Endothelial cell of umbilical vein (primary cell): ENCODE measurements around the gene PKN1. TPM values are rescaled to one million over a fixed set of nuclear protein-coding genes. Genes with fewer than 3 reads are reported as not detected.

Experiments
- BruUV-seq: library from RNA; stranded (reverse); fragments of 400-500 nt; replicated peaks from 2 replicates; lab custom pipeline; 2021; lab: Mats Ljungman, UMichigan
- CTCF ChIA-PET: fragments of 300-600, 350-600 bp; sonication (Branson Sonifier 250); formaldehyde crosslinking; loops from one replicate; lab custom pipeline; 2021; ENCODE audit warnings: antibody characterized with exemption, inconsistent platforms; lab: Charles Lee
- POLR2A ChIA-PET: fragments of 300-600, 350-600 bp; sonication (Branson Sonifier 250); formaldehyde crosslinking; loops from one replicate; lab custom pipeline; 2021; ENCODE audit warnings: antibody characterized with exemption, inconsistent platforms; lab: Charles Lee
- DNase-seq: peaks from one replicate; pipeline ENCODE4 v3.0.0-alpha.2; 2011; ENCODE audit warnings: low read depth, low spot score
- FAIRE-seq: peaks from 2 replicates; lab custom pipeline; 2011; peaks lifted over from hg19 to GRCh38; lab: Jason Lieb, UNC
- H2AFZ ChIP-seq: 2 replicates; pipeline ENCODE4 v1.6.0; 2012; ENCODE audit warnings: low read depth, low read length, control low read depth, inconsistent platforms
- H3K27ac ChIP-seq: 2 replicates; pipeline ENCODE4 v1.5.1; 2011; ENCODE audit warnings: low read depth, mild to moderate bottlenecking, control low read depth, low read length, moderate library complexity; ENCODE audit not compliant: insufficient read depth
- H3K27me3 ChIP-seq, 2 experiments: 2 replicates each; pipeline versions ENCODE4 v1.6.0 to v1.6.1; 2011; ENCODE audit warnings: low read length in 2 of 2, mixed read lengths in 1 of 2; ENCODE audit not compliant: control insufficient read depth in 2 of 2, insufficient read depth in 2 of 2
- H3K36me3 ChIP-seq, 2 experiments: 2 replicates in 1 of 2; 3 replicates in 1 of 2; pipeline ENCODE4 v1.5.1; 2011; ENCODE audit warnings: low read length in 2 of 2, mild to moderate bottlenecking in 1 of 2, moderate library complexity in 1 of 2; ENCODE audit not compliant: control insufficient read depth in 2 of 2, insufficient read depth in 2 of 2; ENCODE audit errors: extremely low read depth in 1 of 2
- H3K4me1 ChIP-seq: 3 replicates; pipeline ENCODE4 v1.5.1; 2011; ENCODE audit warnings: mild to moderate bottlenecking, low read length; ENCODE audit not compliant: control insufficient read depth, insufficient read depth; ENCODE audit errors: extremely low read depth
- H3K4me2 ChIP-seq: 2 replicates; pipeline ENCODE4 v1.6.1; 2011; ENCODE audit warnings: low read length, control low read depth, mixed read lengths; ENCODE audit not compliant: insufficient read depth
- H3K4me3 ChIP-seq, 3 experiments: fragments of 200-600 bp in 1 of 3; sonication (generic), shearing (Covaris generic) in 1 of 3; replicated peaks in 1 of 3; 2 replicates each; pipeline ENCODE4 v1.5.1; 2011 to 2016; ENCODE audit warnings: control low read depth in 3 of 3, low read length in 3 of 3, mild to moderate bottlenecking in 2 of 3, inconsistent platforms in 1 of 3, low read depth in 1 of 3, moderate library complexity in 1 of 3; ENCODE audit not compliant: insufficient read depth in 1 of 3
- H3K79me2 ChIP-seq: 2 replicates; pipeline ENCODE4 v1.6.0; 2012; ENCODE audit warnings: low read length, inconsistent platforms; ENCODE audit not compliant: control insufficient read depth, insufficient read depth
- H3K9ac ChIP-seq: replicated peaks from 2 replicates; pipeline ENCODE3; 2011; ENCODE audit warnings: low read length, control low read depth; ENCODE audit not compliant: insufficient read depth; ENCODE audit errors: extremely low read depth
- H3K9me1 ChIP-seq: replicated peaks from 3 replicates; pipeline ENCODE4 v1.6.0; 2011; ENCODE audit warnings: mild to moderate bottlenecking, low read length; ENCODE audit not compliant: control insufficient read depth, insufficient read depth; ENCODE audit errors: extremely low read depth
- H3K9me3 ChIP-seq: replicated peaks from 2 replicates; pipeline ENCODE4 v1.5.1; 2012; ENCODE audit warnings: low read length, inconsistent platforms; ENCODE audit not compliant: control insufficient read depth, insufficient read depth
- H4K20me1 ChIP-seq: replicated peaks from 2 replicates; pipeline ENCODE3; 2011; ENCODE audit warnings: mild to moderate bottlenecking, low read length; ENCODE audit not compliant: control insufficient read depth, insufficient read depth; ENCODE audit errors: extremely low read depth
- CTCF ChIP-seq, 2 donors: IDR thresholded peaks; 1 replicate in 1 of 2; 2 replicates in 1 of 2; pipeline ENCODE4 v1.5.1; 2011; ENCODE audit warnings: low read length in 2 of 2, mild to moderate bottlenecking in 2 of 2, moderate library complexity in 2 of 2, control low read depth in 1 of 2, inconsistent platforms in 1 of 2, low read depth in 1 of 2; ENCODE audit not compliant: insufficient read depth in 1 of 2; ENCODE audit errors: extremely low read depth in 1 of 2
- EZH2 ChIP-seq: IDR thresholded peaks from 2 replicates; pipeline ENCODE4 v1.6.1; 2012; ENCODE audit warnings: borderline replicate concordance, low read depth, mild to moderate bottlenecking, moderate library complexity, low read length, inconsistent platforms; ENCODE audit not compliant: severe bottlenecking
- FOS ChIP-seq: IDR thresholded peaks from 2 replicates; pipeline ENCODE4 v1.6.1; 2011; ENCODE audit warnings: mild to moderate bottlenecking, low read length, moderate library complexity, borderline replicate concordance; ENCODE audit not compliant: insufficient read depth
- GATA2 ChIP-seq: IDR thresholded peaks from 2 replicates; pipeline ENCODE4 v1.7.0; 2011; ENCODE audit warnings: low read depth, mild to moderate bottlenecking, moderate library complexity, mixed read lengths, low read length; ENCODE audit not compliant: insufficient read length, insufficient read depth
- JUN ChIP-seq: IDR thresholded peaks from 2 replicates; pipeline ENCODE4 v1.6.1; 2011; ENCODE audit warnings: borderline replicate concordance, low read depth; ENCODE audit not compliant: insufficient read length, insufficient read depth
- MAX ChIP-seq: IDR thresholded peaks from 2 replicates; pipeline ENCODE4 v1.6.1; 2011; ENCODE audit not compliant: insufficient read depth, insufficient read length
- MYC ChIP-seq: IDR thresholded peaks from one replicate; pipeline ENCODE4 v1.6.1; 2011; ENCODE audit warnings: mild to moderate bottlenecking, low read depth, low read length
- POLR2A ChIP-seq: IDR thresholded peaks from 2 replicates; pipeline ENCODE4 v1.6.1; 2012; ENCODE audit warnings: low read depth, mild to moderate bottlenecking, control low read depth, low read length
- POLR2AphosphoS5 ChIP-seq: IDR thresholded peaks from 2 replicates; pipeline ENCODE4 v1.6.1; 2012; ENCODE audit warnings: low read depth, mild to moderate bottlenecking, control low read depth, low read length, moderate library complexity; ENCODE audit not compliant: insufficient read depth
- dilution Hi-C: fragments of 300-500 bp; cut with MboI; formaldehyde crosslinking; loops from one replicate; pipeline ENCODE4 v1.15.0; 2019; ENCODE audit warnings: low sequenced_read_pairs; ENCODE audit not compliant: extremely low pct_ligation_motif_present
- intact Hi-C: fragments of 100-400 bp; cut with micrococcal nuclease; formaldehyde crosslinking; loops from one replicate; pipeline ENCODE4 v1.10.0; 2022
- polyA plus RNA-seq, 4 experiments: library from polyadenylated mRNA; depleted of rRNA in 3 of 4; stranded (reverse) in 3 of 4; unstranded in 1 of 4; fragments of >200 nt; gene quantifications; 2 replicates each; pipeline versions ENCODE4 v1.2.1 to v1.2.3, GENCODE V29; 2011 to 2012; ENCODE audit warnings: missing spikeins in 1 of 4
- total RNA-seq: library from RNA; stranded (reverse); gene quantifications from 2 replicates; pipeline ENCODE4 v1.2.3, GENCODE V29; 2021

The PKN1 gene
- total and polyA plus RNA-seq, 2 donors (not counting 3 experiments of a cell fraction or from before 2014, with no cell fraction given): 148 to 302 TPM

GRCh38 chr19:14476327-14476672 is 43.2 kb downstream of the PKN1 start:
- no TSS peak for BruUV-seq
- dilution Hi-C loops (no loop called here), intact Hi-C loops (loop anchor here (5.0 kb wide), 1 partner anchor 339 kb away; the partner anchor contains the start of gene ASF1B)
- H3K27ac ChIP-seq: no peak overlapping the region
- H3K9me1 ChIP-seq: no peaks in the 10 kb centered on the region
- no peak overlapping the region for H3K4me3 ChIP-seq
- no peak overlapping the region for H3K9ac ChIP-seq
- H3K27me3 ChIP-seq: no peaks in the 10 kb centered on the region
- ChIA-PET POLR2A (no interaction called here), CTCF (no interaction called here)
- no peak for TF ChIP-seq MAX
- no peak for TF ChIP-seq FOS
- no peak for TF ChIP-seq JUN
- no peak for TF ChIP-seq EZH2
- TF ChIP-seq POLR2AphosphoS5: no peak
- TF ChIP-seq GATA2: no peak
- no peak for TF ChIP-seq MYC
- no peak for TF ChIP-seq CTCF (IDR thresholded peaks at IDR 0.05; ENCODE audit: extremely low read depth in 1 of 2, insufficient read depth in 1 of 2, low read depth in 1 of 2, low read length in 2 of 2)
- TF ChIP-seq POLR2A: no peak
- peaks cover 3 to 12% of the 10 kb centered on the region in 2 experiments for H3K36me3 ChIP-seq
- no peaks in the 10 kb centered on the region for H4K20me1 ChIP-seq
- no peaks in the 10 kb centered on the region for H3K9me3 ChIP-seq
- no peak for FAIRE-seq
- no peak overlapping the region for H2AFZ ChIP-seq
- H3K4me2 ChIP-seq: no peak overlapping the region
- peaks cover 24% of the 10 kb centered on the region for H3K4me1 ChIP-seq
- no peaks in the 10 kb centered on the region for H3K79me2 ChIP-seq
- no peak for DNase-seq
